ENCODE measurements around the gene PHF14. TPM values are rescaled to one million over a fixed set of nuclear protein-coding genes. Genes with fewer than 3 reads are reported as not detected.

Gene PHF14
- total and polyA plus RNA-seq, 4 donors, result 6.9 to 24.4 (median 15.3) TPM

GRCh38 chr7:11163220-11163619, 189.5 kb downstream of the PHF14 start:
- no peak overlapping the region for H3K9ac ChIP-seq (ENCODE audit: low read depth in 1 of 2, low read length in 2 of 2)
- H3K4me1 ChIP-seq (ENCODE audit: control insufficient read depth in 4 of 4, insufficient read depth in 4 of 4, low read length in 3 of 4), result no peaks in the 10 kb centered on the region
- no peak for TF ChIP-seq EGR1 (IDR thresholded peaks at IDR 0.05; ENCODE audit: low read depth in 2 of 2)
- no peak for TF ChIP-seq ATF3 (IDR thresholded peaks at IDR 0.05)
- TF ChIP-seq FOXA2 (IDR thresholded peaks at IDR 0.05), result no peak
- no peak for TF ChIP-seq REST (IDR thresholded peaks at IDR 0.05)
- TF ChIP-seq MAX (IDR thresholded peaks at IDR 0.05), result no peak
- no peak for TF ChIP-seq HNF4A (conservative IDR thresholded peaks at IDR 0.05)
- TF ChIP-seq CTCF (IDR thresholded peaks at IDR 0.05; ENCODE audit: low read depth, low read length, missing input control), result no peak
- TF ChIP-seq RXRA (IDR thresholded peaks at IDR 0.05), result no peak
- no peak for TF ChIP-seq NR2F2 (IDR thresholded peaks at IDR 0.05)
- no peak for TF ChIP-seq TAF1 (conservative IDR thresholded peaks at IDR 0.05)
- TF ChIP-seq ZBTB33 (IDR thresholded peaks at IDR 0.05), result no peak
- TF ChIP-seq RAD21 (IDR thresholded peaks at IDR 0.05), result no peak
- no peak for DNase-seq (ENCODE audit: low spot score)
- WGBS, result 98% methylated on average over 1 of the region's 1 CpG
- H3K36me3 ChIP-seq (ENCODE audit: control insufficient read depth in 4 of 4, insufficient read depth in 3 of 4, low read depth in 1 of 4, low read length in 3 of 4), result no peaks in the 10 kb centered on the region
- no peaks in the 10 kb centered on the region for H3K27me3 ChIP-seq (ENCODE audit: control insufficient read depth in 4 of 4, insufficient read depth in 4 of 4, low read length in 3 of 4)
- no peaks in the 10 kb centered on the region for H3K9me3 ChIP-seq (ENCODE audit: control insufficient read depth in 4 of 4, low read length in 3 of 4)
- H3K4me3 ChIP-seq (ENCODE audit: low read depth in 1 of 3, low read length in 3 of 3), result no peak overlapping the region
- H3K27ac ChIP-seq (ENCODE audit: low read depth in 1 of 2, low read length in 2 of 2), result no peak overlapping the region

- H3K4me3 ChIP-seq (ENCODE audit: low read depth in 1 of 3, low read length in 3 of 3), result no peak overlapping the region
- no peaks in the 10 kb centered on the region for H3K27me3 ChIP-seq (ENCODE audit: control insufficient read depth in 4 of 4, insufficient read depth in 4 of 4, low read length in 3 of 4)
- no peak overlapping the region for H3K27ac ChIP-seq (ENCODE audit: low read depth in 1 of 2, low read length in 2 of 2)
- TF ChIP-seq MAX (IDR thresholded peaks at IDR 0.05) (no peak), JUND (IDR thresholded peaks at IDR 0.05) (no peak), NR2F2 (IDR thresholded peaks at IDR 0.05) (no peak), GABPA (IDR thresholded peaks at IDR 0.05 in 1 of 2, conservative IDR thresholded peaks at IDR 0.05 in 1 of 2) (no peak), TAF1 (conservative IDR thresholded peaks at IDR 0.05) (no peak), FOXA1 (IDR thresholded peaks at IDR 0.05) (no peak)
- no peaks in the 10 kb centered on the region for H3K36me3 ChIP-seq (ENCODE audit: control insufficient read depth in 4 of 4, insufficient read depth in 3 of 4, low read depth in 1 of 4, low read length in 3 of 4)
- 97% methylated on average over 1 of the region's 1 CpG for WGBS
- H3K9ac ChIP-seq (ENCODE audit: low read depth in 1 of 2, low read length in 2 of 2), result no peak overlapping the region
- H3K9me3 ChIP-seq (ENCODE audit: control insufficient read depth in 4 of 4, low read length in 3 of 4), result no peaks in the 10 kb centered on the region
- H3K4me1 ChIP-seq (ENCODE audit: control insufficient read depth in 4 of 4, insufficient read depth in 4 of 4, low read length in 3 of 4), result peaks cover 0 to 12% (median 5%) of the 10 kb centered on the region in 4 donors
- DNase-seq (ENCODE audit: low spot score), result no peak
Observed at GRCh38 chr7:11166051-11166450, 192.4 kb downstream of the PHF14 start.
